Keratinocyte (primary cell): Measurements from ENCODE around the gene ACBD3.

Source experiments
- CTCF ChIP-seq, 3 experiments: IDR thresholded peaks in 1 of 3; conservative IDR thresholded peaks in 1 of 3; optimal IDR thresholded peaks in 1 of 3; 2 replicates in 2 of 3; 3 replicates in 1 of 3; pipeline versions ENCODE3 to v1.5.1; 2011; ENCODE audit warnings: low read length in 3 of 3, mild to moderate bottlenecking in 3 of 3, moderate library complexity in 2 of 3, control low read depth in 1 of 3, inconsistent platforms in 1 of 3; ENCODE audit not compliant: insufficient read depth in 2 of 3; ENCODE audit errors: extremely low read depth in 1 of 3
- EZH2 ChIP-seq: IDR thresholded peaks from one replicate; pipeline ENCODE4 v1.6.1; 2012; ENCODE audit warnings: inconsistent platforms, mild to moderate bottlenecking, low read length, moderate library complexity

GRCh38 chr1:226166341-226166740 is 20.2 kb downstream of the ACBD3 start:
- no peak for TF ChIP-seq EZH2
- no peak for TF ChIP-seq CTCF (optimal IDR thresholded peaks at IDR 0.05 in 1 of 3, IDR thresholded peaks at IDR 0.05 in 1 of 3, conservative IDR thresholded peaks at IDR 0.05 in 1 of 3; ENCODE audit: extremely low read depth in 1 of 3, insufficient read depth in 2 of 3, low read length in 3 of 3)
